Measurements from ENCODE around the gene TANGO2. TPM values are rescaled to one million over a fixed set of nuclear protein-coding genes. Genes with fewer than 3 reads are reported as not detected.

The TANGO2 gene
- total and polyA plus RNA-seq, 2 of the 8 experiments (the other 6 are each of a cell fraction or from before 2014, with no cell fraction given) = 10.1 to 18.4 TPM

- H3K79me1 ChIP-seq (ENCODE audit: low read depth, low read length) = peaks cover 4% of the 10 kb centered on the region; the same call in 1 of the 2 replicates
- peaks cover 17 to 27% (median 23%) of the 10 kb centered on the region in 4 experiments for H3K27me3 ChIP-seq (replicated peaks in 1 of 4; ENCODE audit: control insufficient read depth in 3 of 4, extremely low read depth in 1 of 4, insufficient read depth in 3 of 4, low read length in 3 of 4)
- WGBS, 2 experiments (ENCODE audit: extremely low coverage in 1 of 2, insufficient coverage in 1 of 2, insufficient read length in 1 of 2, insufficient replicate concordance in 2 of 2, low coverage in 1 of 2, low lambda C conversion rate in 2 of 2, missing lambda C conversion rate in 1 of 2) = 92% methylated on average over 11 of the region's 11 CpGs; no CpG with 5 or more reads in 1 of the 2 experiments
- no peak for FAIRE-seq
- H2AFZ ChIP-seq (ENCODE audit: low read length) = no peak overlapping the region
- no peaks in the 10 kb centered on the region for H3K9me3 ChIP-seq (ENCODE audit: insufficient read depth in 2 of 2, low read depth in 1 of 2, low read length in 1 of 2)
- no peak overlapping the region for H3K9ac ChIP-seq (replicated peaks in 1 of 4; ENCODE audit: extremely low read depth in 1 of 4, low read depth in 3 of 4, low read length in 3 of 4)
- no peak overlapping the region for H2BK12ac ChIP-seq (ENCODE audit: low read depth, low read length)
- no peak overlapping the region for H2AK5ac ChIP-seq (ENCODE audit: low read depth, low read length)
- no peak overlapping the region for H2BK15ac ChIP-seq (ENCODE audit: low read length)
- H3K27ac ChIP-seq (ENCODE audit: low read depth, low read length) = no peak overlapping the region
- no peak overlapping the region for H2BK120ac ChIP-seq (replicated peaks; ENCODE audit: low read depth, low read length)
- no peaks in the 10 kb centered on the region for H3K36me3 ChIP-seq (ENCODE audit: control insufficient read depth in 2 of 4, insufficient read depth in 4 of 4, low read length in 3 of 4)
- H4K20me1 ChIP-seq (replicated peaks in 1 of 2; ENCODE audit: control insufficient read depth in 1 of 2, insufficient read depth in 2 of 2, low read length in 2 of 2) = peaks cover 7 to 26% of the 10 kb centered on the region in 2 experiments
- CTCF ChIA-PET (ENCODE audit: partially characterized antibody) = interaction anchor here (1.0 to 8.6 kb wide), 5 partner anchors 9 to 69 kb away, joined by 4 to 54 read pairs (median 5); no protein-coding TSS in a partner anchor
- no peak overlapping the region for H2BK5ac ChIP-seq (ENCODE audit: low read depth, low read length)
- H2BK20ac ChIP-seq (ENCODE audit: low read length) = no peak overlapping the region
- H3K18ac ChIP-seq (ENCODE audit: extremely low read depth, low read length) = no peak overlapping the region
- H4K91ac ChIP-seq (replicated peaks; ENCODE audit: insufficient read length, low read length) = no peak overlapping the region
- POLR2A ChIA-PET (ENCODE audit: partially characterized antibody) = interaction anchor here (0.6 to 1.6 kb wide), 5 partner anchors 9 to 106 kb away, joined by 3 read pairs; no protein-coding TSS in a partner anchor
- H3K4me1 ChIP-seq (replicated peaks in 1 of 4; ENCODE audit: control insufficient read depth in 3 of 4, insufficient read depth in 4 of 4, low read length in 3 of 4) = peaks cover 0 to 15% (median 8%) of the 10 kb centered on the region in 4 experiments; a peak in 6 of 7 replicates
- no peak overlapping the region for H3K14ac ChIP-seq (ENCODE audit: insufficient read length)
- H4K5ac ChIP-seq (ENCODE audit: insufficient read length, low read depth, low read length) = no peak overlapping the region
- H3K56ac ChIP-seq (replicated peaks; ENCODE audit: insufficient read length, low read depth, low read length) = no peak overlapping the region
- no peak overlapping the region for H4K8ac ChIP-seq (ENCODE audit: extremely low read depth, insufficient read depth, low read length)
- H3K23ac ChIP-seq (ENCODE audit: insufficient read length) = no peak overlapping the region
- no peak for DNase-seq (ENCODE audit: low read depth in 1 of 2, low spot score in 2 of 2)
- H3K23me2 ChIP-seq (ENCODE audit: low read depth, low read length) = peaks cover 8% of the 10 kb centered on the region
- H3K4ac ChIP-seq (replicated peaks; ENCODE audit: insufficient read length, low read depth, low read length) = no peak overlapping the region
- no peak overlapping the region for H3K4me3 ChIP-seq (ENCODE audit: extremely low read depth in 1 of 4, insufficient read depth in 2 of 4, low read depth in 3 of 4, low read length in 4 of 4)
- no peaks in the 10 kb centered on the region for H3K79me2 ChIP-seq (ENCODE audit: control insufficient read depth in 1 of 2, insufficient read depth in 2 of 2, low read length in 2 of 2)
- H3K4me2 ChIP-seq (ENCODE audit: insufficient read depth in 1 of 2, low read depth in 2 of 2, low read length in 2 of 2) = peak overlapping the region in 1 of 2 experiments; percentile 76; a peak in 1 of 4 replicates
- TF ChIP-seq PHF8 (conservative IDR thresholded peaks at IDR 0.05; ENCODE audit: low read depth, low read length) = no peak
- TF ChIP-seq SIX5 (IDR thresholded peaks at IDR 0.05; ENCODE audit: low read depth, low read length) = no peak
- TF ChIP-seq TAF1 (IDR thresholded peaks at IDR 0.05; ENCODE audit: low read depth, low read length) = no peak
- TF ChIP-seq SIN3A (conservative IDR thresholded peaks at IDR 0.05 in 1 of 2, IDR thresholded peaks at IDR 0.05 in 1 of 2; ENCODE audit: low read depth in 1 of 2, low read length in 2 of 2) = no peak
- TF ChIP-seq KDM5A (IDR thresholded peaks at IDR 0.05; ENCODE audit: low read length) = no peak
- TF ChIP-seq GABPA (IDR thresholded peaks at IDR 0.05; ENCODE audit: borderline replicate concordance, insufficient read depth, low read length) = no peak
- no peak for TF ChIP-seq CTBP2 (IDR thresholded peaks at IDR 0.05; ENCODE audit: borderline replicate concordance, insufficient read depth, insufficient read length, low read length)
- no peak for TF ChIP-seq GTF2F1 (IDR thresholded peaks at IDR 0.05; ENCODE audit: borderline replicate concordance, low read depth, low read length)
- no peak for TF ChIP-seq SAP30 (IDR thresholded peaks at IDR 0.05; ENCODE audit: insufficient read depth, insufficient replicate concordance, low read length)
- TF ChIP-seq HDAC2 (IDR thresholded peaks at IDR 0.05; ENCODE audit: borderline replicate concordance in 1 of 2, low read depth in 2 of 2, low read length in 2 of 2) = no peak
These were observed 1.5 kb downstream of the TANGO2 start for GRCh38 chr22:20022231-20022977.

All from H1 (cell line).